HL-60 (cell line): ENCODE data around the gene ELOVL4.

Experiments
- DNase-seq, 2 experiments: peaks; one replicate each; pipeline ENCODE4 v3.0.0-alpha.2; 2010 to 2020; ENCODE audit warnings: low read depth in 1 of 2, low spot score in 1 of 2
- H3K27ac ChIP-seq: fragments of 250-450 bp; sonication (Bioruptor Pico); replicated peaks from 2 replicates; pipeline ENCODE4 v1.5.1; 2020; ENCODE audit warnings: mild to moderate bottlenecking, moderate library complexity
- H3K27me3 ChIP-seq: fragments of 250-450 bp; sonication (Bioruptor Pico); 2 replicates; pipeline ENCODE4 v1.5.1; 2021; ENCODE audit warnings: mild to moderate bottlenecking, moderate library complexity; ENCODE audit not compliant: insufficient read depth, poor library complexity, severe bottlenecking
- H3K4me3 ChIP-seq: replicated peaks from 2 replicates; pipeline ENCODE4 v1.5.1; 2011; ENCODE audit warnings: mild to moderate bottlenecking, control low read depth, low read length; ENCODE audit not compliant: insufficient read depth
- CTCF ChIP-seq: IDR thresholded peaks from one replicate; pipeline ENCODE4 v1.5.1; 2011; ENCODE audit warnings: low read length, control low read depth, inconsistent platforms; ENCODE audit not compliant: insufficient read depth
- GABPA ChIP-seq: IDR thresholded peaks from 2 replicates; pipeline ENCODE4 v1.6.1; 2012; ENCODE audit warnings: low read depth
- POLR2AphosphoS5 ChIP-seq: IDR thresholded peaks from 2 replicates; pipeline ENCODE4 v1.6.1; 2012; ENCODE audit warnings: low read depth
- REST ChIP-seq: IDR thresholded peaks from 2 replicates; pipeline ENCODE4 v1.6.1; 2012; ENCODE audit warnings: low read depth; ENCODE audit not compliant: insufficient replicate concordance
- SPI1 ChIP-seq: IDR thresholded peaks from 2 replicates; pipeline ENCODE4 v1.6.1; 2012; ENCODE audit warnings: low read depth, mild to moderate bottlenecking, borderline replicate concordance

The ELOVL4 gene

GRCh38 chr6:79872986-79873385 is 74.4 kb downstream of the ELOVL4 start:
- no peak overlapping the region for H3K4me3 ChIP-seq
- peak; percentile 31 to 43 for DNase-seq
- no peak overlapping the region for H3K27ac ChIP-seq
- TF ChIP-seq REST (no peak), SPI1 (no peak), CTCF (no peak)
- H3K27me3 ChIP-seq = no peaks in the 10 kb centered on the region

GRCh38 chr6:79872303-79872702 is 75.0 kb downstream of the ELOVL4 start:
- TF ChIP-seq CTCF (no peak), POLR2AphosphoS5 (no peak), REST (no peak), GABPA (no peak), SPI1 (no peak)
- no peaks in the 10 kb centered on the region for H3K27me3 ChIP-seq
- no peak overlapping the region for H3K27ac ChIP-seq
- no peak overlapping the region for H3K4me3 ChIP-seq
- no peak for DNase-seq

- no peak overlapping the region for H3K4me3 ChIP-seq
- peaks cover 3% of the 10 kb centered on the region for H3K27me3 ChIP-seq
These were observed 77.7 kb downstream of the ELOVL4 start for GRCh38 chr6:79869600-79870084.

More at GRCh38 chr6:79869600-79870084, 77.7 kb downstream of the ELOVL4 start:
- DNase-seq = peak; percentile 43 to 79
- peak; percentile 71 for TF ChIP-seq CTCF
- peak; percentile 35; the same call in 1 of the 2 replicates for TF ChIP-seq POLR2AphosphoS5
- TF ChIP-seq GABPA = no peak
- H3K27ac ChIP-seq = no peak overlapping the region
